Femur (tissue), 1 donor: ENCODE data around the gene DSG2.
"Not testable (repeated sequence)": the region's sequence is repeated elsewhere in the genome, so short reads cannot be mapped to it uniquely, and the experiment has no call there.

ENCODE experiments used
- DNase-seq: peaks from one replicate; pipeline ENCODE4 v3.0.0-alpha.2; 2017

Gene DSG2

DNA sequence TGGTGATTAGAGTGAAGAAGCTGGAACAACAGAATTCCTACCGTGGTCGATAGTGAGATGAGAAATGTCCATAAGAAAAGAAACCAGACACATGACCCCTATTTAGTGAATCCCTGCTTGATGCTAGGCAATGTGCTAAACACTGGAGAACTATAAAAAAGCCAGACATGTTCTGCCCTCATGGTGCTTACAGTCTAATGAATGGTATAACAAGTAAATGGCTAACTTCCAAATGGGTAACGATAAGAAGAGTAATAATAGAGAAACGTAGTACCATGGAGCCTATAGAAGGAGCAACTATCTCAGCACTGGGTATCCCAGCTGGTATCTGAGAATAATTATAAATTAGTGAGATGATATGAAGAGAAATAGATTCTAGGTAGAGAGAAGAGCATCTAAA lies 5.0 kb downstream of the DSG2 start:
- no peak for DNase-seq

GRCh38 chr18:31504455-31505147 lies 6.6 kb downstream of the DSG2 start:
- no peak for DNase-seq

DNA sequence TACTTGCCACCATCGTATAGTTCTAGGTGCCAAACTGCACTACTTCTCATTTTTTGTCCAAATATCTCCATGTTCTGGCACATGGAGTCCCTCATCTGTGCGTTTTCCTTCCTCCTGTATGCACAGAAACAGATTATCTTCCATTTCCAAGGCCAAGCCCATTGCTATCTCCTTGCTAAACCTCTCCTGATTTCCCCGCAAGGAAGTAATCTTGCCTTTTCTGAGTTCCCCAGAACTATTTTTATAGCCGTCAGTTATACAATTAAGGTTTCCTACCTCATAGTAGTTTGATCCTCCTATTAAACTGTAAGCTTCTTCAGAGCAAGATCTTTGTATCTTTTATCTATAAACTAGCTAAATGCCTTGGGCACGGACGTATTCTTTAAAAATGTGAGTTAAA lies 7.2 kb downstream of the DSG2 start:
- no peak for DNase-seq

DNA sequence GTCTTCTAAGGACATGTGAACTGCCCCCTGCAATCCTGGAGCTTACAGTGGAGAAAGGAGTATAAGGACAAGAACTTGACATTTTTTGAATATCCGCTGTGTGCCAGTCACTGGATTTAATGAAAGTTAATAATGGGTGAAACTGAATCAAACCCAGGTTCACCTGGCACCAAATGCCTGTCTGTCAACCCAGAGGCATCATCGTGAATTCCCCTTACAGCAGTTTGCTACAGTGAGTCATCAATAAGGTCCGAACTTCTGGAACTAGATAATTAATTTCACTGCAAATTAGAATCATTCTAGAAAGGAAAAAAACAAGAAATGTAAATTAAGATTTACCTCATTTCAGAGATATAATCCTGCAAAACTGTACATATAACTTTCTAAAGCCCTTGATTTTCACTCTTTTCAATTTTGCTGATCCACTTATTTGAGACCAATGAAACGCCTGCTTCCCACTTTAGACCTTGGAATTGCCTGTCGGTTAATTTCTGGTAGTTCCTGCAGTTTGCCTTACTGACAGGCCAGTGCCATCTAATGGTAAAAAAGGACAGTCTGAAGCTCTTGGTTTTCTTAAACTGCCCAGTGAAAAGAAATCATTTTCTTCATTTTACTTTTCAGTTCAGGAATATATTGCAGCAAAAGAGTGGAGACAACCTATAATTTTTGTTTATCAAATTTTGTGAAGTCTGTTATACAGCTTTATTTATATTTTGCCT lies 8.2 kb downstream of the DSG2 start:
- DNase-seq = no peak

GRCh38 chr18:31507124-31507523 lies 9.1 kb downstream of the DSG2 start:
- not testable (repeated sequence) for DNase-seq

GRCh38 chr18:31508781-31509180 lies 10.8 kb downstream of the DSG2 start:
- no peak for DNase-seq

DNA sequence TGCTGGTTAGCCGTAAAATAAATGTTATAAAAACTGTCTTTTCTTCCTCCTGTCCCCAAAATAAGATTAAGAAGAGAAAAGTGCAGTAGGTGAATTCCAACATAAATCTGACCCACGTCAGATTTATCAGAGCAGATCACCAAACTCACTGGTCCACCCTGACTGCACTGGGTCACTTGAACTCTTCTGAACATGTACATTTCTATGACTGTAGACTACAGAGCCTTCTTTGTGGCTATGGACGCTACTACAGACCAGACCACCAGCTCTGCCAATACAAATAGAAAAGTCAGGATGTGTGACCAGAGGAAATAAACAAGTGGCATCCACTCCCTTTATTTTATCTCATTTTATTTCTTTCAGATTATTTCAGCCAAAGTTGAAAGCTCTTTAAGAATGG lies 11.6 kb downstream of the DSG2 start:
- DNase-seq = no peak

- DNase-seq = no peak
These were observed 12.3 kb downstream of the DSG2 start for GRCh38 chr18:31510319-31510718.

DNA sequence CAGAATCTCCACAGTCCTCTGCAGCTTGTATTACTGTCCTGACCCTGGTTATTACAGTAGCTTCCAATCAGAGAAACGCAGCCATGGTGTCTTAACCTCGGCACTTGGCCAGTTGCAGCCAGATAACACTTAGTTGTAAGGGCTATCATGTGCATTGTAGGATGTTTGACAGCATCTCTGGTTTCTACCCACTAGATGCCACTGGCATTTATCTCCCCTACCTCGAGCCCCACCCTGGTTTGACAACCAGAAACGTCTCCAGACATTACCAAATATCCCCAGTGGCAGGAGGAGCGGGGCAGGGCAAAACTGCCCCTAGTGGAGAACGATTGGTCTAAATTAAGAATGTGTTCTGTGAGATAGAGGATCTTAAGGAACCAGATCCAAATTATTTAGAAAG lies 13.1 kb downstream of the DSG2 start:
- no peak for DNase-seq

DNA sequence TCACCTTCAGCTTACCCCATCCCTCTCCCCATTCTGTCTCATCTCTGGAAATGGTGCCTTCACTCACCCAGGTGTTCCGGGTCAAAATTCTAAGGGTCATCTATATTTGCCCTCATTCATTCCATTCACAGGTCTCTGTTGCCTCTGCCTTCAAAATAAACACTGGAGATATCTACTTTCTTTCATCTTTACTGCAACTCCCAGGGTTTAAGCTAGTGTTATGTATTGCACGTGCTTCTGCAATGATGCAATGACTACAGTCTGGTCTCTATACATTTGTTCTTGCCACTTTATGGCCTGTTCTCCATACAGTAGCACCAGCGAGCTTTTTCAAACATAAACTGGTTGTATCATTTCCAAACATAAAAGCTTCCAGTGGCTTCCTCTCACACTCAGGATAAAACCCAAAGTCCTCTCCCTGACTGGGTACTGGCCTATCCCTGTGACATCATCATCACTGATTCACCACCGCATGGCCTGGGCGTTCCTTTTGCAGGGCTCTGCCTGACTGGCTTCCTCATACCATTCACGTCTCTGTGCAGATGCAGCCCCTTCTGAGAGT lies 14.3 kb downstream of the DSG2 start:
- no peak for DNase-seq

- no peak for DNase-seq
These were observed 15.4 kb downstream of the DSG2 start for GRCh38 chr18:31513189-31513935.

DNA sequence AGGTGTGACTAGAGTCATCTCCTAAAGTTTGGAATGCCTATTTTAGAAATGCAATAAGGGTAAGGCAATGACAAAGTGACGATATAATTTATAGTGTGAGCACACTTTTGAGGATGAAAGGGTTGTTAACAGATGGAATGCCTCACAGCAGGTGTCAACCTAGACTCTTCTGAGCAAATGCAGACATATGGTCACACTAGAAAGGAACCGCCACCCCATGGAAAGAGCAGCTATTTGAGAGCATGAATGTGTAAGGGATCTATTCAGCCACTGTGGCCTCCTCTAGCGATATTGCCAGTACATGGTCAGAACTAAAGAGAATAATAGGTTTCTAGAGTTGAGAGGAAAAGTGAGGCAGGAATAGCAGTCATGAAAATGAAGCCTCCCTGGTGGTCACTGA lies 18.5 kb downstream of the DSG2 start:
- DNase-seq = no peak

GRCh38 chr18:31526374-31526773 lies 28.4 kb downstream of the DSG2 start:
- DNase-seq = no peak

- DNase-seq = no peak
These were observed 35.3 kb downstream of the DSG2 start for GRCh38 chr18:31533236-31533635.

- DNase-seq = no peak
These were observed 40.9 kb downstream of the DSG2 start for GRCh38 chr18:31538837-31539236.

DNA sequence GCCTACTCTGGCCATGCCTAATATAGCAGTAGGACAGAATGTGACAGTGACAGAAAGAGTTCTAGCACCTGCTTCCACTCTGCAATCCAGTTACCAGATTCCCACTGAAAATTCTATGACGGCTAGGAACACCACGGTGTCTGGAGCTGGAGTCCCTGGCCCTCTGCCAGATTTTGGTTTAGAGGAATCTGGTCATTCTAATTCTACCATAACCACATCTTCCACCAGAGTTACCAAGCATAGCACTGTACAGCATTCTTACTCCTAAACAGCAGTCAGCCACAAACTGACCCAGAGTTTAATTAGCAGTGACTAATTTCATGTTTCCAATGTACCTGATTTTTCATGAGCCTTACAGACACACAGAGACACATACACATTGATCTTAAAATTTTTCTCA lies 48.5 kb downstream of the DSG2 start:
- DNase-seq = no peak

DNA sequence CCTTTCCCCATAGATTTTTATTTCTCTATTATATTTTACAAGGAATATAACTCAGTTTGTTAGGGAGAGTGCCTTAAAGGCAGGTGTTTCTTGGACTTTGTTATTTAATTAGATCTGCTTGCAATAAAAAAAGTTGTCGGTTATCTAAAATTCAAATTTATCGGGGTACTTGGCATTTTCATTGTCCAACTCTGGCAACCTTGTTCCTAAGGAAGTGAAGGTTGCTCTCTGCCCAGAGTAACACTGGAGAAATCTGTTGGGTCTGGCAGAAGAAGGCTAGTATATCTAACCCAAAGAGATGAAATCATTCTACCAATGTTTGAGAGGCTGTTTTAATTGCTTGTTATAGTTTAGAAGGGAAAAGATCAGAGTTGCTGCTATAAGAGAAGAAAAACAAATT lies 50.9 kb downstream of the DSG2 start:
- DNase-seq = no peak

DNA sequence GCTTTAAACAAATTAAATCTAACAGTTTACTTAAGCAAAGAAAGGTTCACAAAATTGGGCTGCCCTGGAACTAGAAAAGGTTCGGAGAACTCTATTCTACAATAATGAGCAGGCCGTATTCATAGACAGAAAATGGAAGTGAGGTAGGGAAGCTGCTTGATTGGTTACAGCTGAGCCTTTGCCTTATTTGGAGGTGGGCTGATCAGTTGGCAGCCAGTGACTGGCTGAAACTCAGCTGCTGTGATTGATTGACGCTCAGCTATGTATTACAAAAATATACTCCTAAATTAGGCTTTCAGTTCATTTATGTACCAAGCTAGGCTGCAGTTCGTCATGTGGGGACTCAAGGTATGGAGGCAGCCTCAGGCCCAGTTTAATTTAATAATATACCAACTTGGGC lies 51.4 kb downstream of the DSG2 start:
- DNase-seq = no peak

DNA sequence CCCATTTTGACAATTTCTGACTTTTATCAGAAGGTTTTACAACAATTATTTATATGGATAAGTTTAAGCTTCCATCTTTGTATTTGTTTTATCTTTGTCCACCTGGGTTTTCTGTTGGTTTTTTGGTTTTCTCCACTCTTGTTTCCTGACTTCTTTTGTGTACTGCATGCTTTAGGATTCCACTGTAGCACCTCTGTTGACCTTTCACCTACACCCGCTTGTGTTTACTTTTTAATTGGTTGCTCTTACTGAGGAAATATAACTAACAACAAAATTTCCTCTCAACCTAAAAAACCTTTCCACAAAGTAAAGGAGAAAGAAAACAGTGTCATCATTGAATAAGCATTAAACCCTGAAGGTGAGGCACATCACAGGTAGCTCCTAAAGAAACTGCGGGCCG lies 53.9 kb downstream of the DSG2 start:
- DNase-seq = no peak

- no peak for DNase-seq
These were observed 55.8 kb downstream of the DSG2 start for GRCh38 chr18:31553800-31554199.

GRCh38 chr18:31554776-31555175 lies 56.8 kb downstream of the DSG2 start:
- no peak for DNase-seq

- DNase-seq = peak; percentile 53
These were observed 58.2 kb downstream of the DSG2 start for GRCh38 chr18:31555971-31556747.

DNA sequence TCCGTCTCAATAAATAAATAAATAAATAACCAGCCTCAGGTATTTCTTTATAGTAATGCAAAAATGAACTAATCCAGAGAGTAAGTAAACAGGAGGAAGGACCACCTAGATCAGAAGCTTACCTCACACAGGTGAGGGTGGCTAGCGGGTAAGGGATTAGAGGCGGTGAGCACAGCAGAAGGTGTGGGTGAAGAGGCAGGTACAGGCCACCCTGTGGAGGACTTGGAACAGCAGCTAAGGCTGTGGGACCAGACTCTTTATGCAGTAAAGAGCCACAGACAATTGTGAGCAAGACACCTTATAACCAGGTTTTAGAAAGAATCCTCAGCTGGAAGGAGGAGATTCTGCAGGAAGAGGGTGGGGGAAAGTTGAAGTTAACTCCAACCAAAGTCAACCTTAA lies 59.5 kb downstream of the DSG2 start:
- no peak for DNase-seq
